NCI-H2029 treated with DMSO at 0.1 percent for 48 hours (cell line): Measurements from ENCODE around the gene PDHA1.

Experiments
- DNase-seq: peaks from one replicate; lab custom pipeline; 2025; lab: John Stamatoyannopoulos, UW

PDHA1 gene

DNA sequence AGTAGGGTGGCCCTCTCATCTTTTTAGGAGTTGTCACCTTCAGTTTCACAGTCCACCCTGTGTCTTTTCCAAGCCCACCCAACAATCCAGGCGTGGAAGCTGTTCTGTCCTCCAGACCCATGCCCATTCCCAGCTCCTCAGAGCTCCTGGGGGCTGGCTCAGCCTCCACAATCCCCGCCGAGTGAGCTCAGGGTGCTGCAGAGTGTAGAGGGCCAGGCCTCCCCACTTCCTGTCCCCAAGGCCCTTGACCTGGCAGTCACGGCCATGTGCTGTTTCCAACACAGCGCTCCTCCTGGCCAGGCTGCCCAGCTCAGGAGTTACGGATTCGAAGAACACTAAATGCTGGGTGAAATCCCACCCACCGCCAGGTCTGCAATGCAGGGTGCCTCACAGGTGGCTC, 31.8 kb downstream of the PDHA1 start:
- no peak for DNase-seq

DNA sequence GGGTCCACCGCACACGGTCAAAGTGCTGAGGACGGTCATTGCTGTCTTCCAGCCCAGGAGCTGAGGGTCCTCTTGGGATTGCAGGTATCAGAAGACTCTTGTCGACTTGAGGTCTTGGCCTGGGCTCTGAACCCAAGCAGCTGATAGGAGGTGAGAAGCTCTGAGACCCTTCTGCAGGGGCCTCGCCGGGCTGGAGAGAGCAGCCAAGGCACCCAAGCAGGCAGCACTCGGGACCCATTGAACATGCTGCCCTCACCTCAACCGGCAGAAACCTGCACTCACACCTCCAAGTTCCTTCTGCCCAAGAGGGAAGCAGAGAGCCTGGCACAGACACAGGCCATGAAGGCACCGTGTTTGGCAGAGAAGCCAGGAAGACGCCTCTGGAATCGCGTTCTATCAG, 34.1 kb downstream of the PDHA1 start:
- no peak for DNase-seq

DNA sequence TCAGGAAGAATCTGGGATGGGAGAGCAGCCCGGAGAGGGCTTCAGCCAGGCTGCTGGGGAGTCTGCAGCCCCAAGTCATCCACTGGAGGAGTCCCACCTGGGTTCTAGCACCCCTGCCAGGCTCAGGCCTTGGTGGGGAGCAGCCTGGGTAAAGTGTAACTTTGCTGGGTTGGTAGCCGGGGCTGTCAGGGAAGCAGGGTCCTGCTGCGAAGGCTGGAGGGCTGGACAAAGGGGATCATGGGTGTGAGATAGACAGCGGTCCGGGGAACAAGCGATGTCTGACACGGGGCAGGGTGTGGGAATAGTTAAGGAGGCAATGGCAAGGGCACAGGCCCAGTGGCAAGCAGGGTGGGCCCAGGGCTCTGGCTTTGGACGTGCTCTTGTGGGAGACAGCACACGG, 37.6 kb downstream of the PDHA1 start:
- DNase-seq, result no peak

DNA sequence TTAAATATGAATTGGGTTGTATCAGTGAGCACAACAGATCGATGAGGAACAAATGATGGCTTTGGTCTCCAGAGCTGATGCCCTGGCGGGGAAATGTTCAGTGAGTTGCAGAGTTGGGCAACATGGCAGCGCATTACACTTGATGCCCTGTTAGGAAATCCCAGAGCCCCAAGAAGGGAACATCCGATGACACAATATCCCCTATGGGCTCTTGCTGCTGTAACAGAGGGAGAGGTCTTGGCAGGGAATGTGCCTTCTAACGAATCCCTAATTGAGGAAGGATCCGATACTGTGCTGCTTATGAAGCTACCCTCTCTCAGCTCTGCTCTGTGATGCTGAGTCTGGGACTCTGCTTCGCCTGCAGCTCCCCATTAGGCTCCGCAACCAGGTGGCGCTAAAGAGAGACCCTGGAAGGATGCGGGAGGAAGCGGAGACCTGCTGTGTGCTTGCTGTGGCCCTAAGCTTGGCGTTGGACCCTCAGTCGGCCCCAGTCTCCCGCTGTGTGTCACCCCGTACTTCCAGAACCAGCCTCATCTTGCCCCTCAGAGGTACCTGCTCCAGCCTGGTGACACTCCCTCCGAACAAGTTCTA, 38.9 kb downstream of the PDHA1 start:
- DNase-seq, result no peak

DNA sequence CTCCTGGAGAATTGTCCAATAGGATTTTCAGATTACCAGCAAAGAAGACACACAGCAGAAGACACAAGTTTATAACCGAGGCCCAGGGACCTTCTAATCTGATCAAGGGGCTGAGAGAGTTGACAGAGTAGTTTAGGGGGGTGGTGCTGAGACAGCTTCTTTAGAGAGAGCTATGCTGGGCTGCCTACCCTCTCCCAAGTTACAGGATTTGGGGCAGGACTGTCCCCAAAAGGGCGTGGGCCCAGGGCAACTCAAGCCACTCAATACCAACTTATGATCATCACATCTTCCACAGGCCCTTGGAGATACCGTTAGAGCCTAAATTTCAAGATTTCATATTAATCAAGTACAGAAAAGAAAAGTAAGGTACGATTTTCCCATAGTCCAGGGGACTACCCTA, 43.0 kb downstream of the PDHA1 start:
- DNase-seq, result no peak

DNA sequence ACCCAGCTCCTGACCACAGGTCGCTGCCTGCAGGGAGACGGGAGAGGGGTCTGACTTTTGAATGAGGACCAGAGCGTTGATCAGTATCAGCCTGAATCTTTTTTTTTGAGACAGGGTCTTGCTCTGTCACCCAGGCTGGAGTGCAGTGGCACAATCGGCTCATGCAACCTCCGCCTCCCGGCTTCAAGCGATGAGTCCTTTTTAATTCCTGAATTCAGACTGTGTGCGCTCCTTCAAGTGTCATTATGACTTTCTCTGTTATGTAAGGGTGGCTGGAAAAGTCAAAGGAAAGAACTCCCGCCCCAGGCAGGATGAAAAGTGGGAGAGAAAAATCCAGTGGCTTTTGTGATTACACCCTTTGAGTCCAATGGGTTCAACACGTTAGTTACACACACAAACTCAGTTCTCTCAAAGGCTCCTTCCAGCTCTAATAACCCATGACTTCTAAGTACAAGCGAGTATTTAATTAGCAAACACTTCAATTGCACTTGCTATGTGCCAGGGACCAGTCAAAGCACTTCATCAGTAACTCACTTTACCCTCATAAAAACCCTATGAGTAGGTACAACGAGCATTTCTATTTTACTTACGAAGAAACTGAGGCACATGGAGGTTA, 44.4 kb downstream of the PDHA1 start:
- no peak for DNase-seq

DNA sequence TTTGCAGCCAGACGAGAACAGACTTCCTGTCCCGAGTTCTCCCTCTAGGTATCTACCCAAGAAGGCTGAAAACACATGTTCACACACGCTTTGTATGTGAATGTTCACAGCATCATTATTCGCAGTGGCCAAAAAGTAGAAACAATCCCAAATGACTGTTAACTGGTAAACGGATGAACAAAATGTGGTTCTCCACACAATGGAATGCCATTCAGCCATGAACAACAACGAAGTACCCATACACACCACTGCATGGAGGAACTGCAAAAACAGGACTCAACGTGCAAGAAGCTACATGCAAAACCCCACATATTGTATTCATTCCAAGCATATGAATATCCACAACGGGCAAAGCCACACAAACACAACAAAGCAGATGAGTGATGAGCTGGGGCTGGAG, 45.0 kb downstream of the PDHA1 start:
- DNase-seq, result no peak

DNA sequence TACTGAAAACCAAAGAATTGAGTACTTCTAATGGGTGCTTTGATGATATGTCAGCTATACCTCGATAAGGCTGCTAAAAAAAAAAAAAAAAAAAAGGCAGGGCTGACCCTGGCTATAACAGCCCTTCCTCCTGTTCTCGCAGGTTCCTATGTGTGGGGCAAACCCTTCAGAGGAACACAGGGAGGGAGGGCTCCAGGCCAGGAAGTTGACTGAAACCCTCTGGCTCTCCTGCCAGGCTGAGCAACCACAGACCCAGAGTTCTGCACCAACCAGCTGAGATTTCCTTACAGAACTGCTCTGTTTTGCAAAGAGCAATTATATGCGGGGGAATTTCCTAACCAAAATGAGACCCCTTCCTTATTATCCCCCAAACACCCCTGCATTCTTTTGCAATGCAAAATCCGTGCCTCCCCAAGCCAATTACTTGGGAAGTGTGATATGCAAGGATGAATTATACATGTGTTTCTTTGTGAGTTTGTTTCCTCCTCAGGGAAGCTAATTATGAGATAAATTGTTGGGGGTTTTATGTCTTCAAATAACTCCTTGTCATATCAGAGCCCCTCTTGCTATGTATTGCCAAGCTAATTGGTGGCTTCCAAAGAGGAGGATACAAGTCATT, 45.6 kb downstream of the PDHA1 start:
- DNase-seq, result no peak

DNA sequence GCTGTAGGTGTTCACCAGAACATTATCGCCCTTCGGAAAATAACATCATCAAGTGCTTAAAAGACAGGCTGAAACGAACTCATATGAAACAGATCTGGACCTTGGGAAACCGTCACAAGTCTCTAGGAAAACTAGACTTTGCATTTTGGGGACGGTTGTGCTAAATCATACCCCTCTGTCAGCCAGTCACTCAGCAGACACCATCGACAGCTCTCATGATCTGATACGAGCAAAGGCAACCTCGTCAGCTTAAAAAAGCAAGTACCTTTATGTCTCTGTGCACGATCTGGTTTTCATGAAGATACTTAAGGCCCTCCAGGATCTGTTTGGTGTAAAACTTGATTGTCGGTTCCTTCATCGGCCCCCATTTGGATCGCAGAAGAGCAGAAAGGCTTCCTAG, 48.4 kb downstream of the PDHA1 start:
- DNase-seq, result no peak

DNA sequence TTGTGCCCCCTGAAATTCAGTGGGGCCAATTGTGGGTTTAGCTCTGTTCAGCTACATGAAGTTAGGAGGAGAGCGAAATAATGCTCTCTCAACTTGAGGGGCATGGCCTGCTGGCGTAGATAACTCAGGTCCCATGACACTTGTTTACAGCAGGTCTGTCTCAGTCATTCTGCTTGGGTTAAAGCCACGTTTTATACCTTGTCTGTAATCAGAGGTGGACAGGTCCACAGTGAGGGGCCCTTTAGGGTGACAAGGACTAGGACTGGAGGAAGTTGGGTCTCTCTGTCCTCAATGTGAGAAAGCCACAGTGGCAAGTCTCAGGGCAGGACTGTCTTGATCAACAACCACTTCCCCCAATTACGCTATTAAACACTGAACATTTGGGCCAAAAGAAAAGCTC, 49.0 kb downstream of the PDHA1 start:
- DNase-seq, result no peak

DNA sequence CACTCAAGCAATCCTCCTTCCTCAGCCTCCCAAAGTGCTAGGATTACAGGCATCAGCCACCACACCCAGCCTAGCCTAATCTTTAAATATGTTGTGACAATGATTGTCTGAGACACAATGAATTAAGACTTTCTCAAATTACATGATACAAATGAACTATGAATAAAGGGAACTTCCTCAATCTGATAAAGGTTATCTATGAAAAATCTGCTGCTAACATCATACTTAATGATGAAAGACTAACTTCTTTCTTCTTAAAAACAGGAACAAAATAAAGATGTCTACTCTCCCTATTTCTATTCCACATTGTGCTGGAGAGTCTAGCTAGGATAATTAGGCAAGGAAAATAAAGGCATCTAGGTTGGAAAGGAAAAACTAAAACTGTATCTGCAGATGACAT, 60.0 kb downstream of the PDHA1 start:
- no peak for DNase-seq

DNA sequence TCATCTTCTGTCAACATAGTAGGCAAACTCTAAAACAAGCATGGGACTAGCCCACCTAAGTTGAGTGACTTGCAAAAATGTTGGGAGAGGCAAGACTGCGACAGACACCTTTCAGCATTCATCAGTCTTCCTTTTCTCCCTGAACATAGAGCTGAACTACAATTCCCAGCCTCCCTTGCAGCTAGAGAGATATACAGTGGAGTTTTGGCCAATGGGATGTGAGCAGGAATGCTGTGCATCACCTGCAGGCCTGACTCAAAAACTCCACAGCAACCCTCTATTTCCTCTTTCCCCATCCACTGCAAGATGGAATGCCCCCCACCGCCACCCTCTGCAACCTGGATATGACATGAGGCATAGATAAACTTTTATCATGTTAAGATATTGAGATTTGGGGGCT, 66.5 kb downstream of the PDHA1 start:
- no peak for DNase-seq
